ENCODE measurements around the gene VPS16. TPM values are rescaled to one million over a fixed set of nuclear protein-coding genes. Genes with fewer than 3 reads are reported as not detected.

VPS16 gene
- total and polyA plus RNA-seq, 2 of the 4 experiments (the other 2 are of a cell fraction), result 38.7 to 48.0 TPM

- H3K9me1 ChIP-seq (ENCODE audit: insufficient read depth, low read length), result no peaks in the 10 kb centered on the region
- H4K91ac ChIP-seq (ENCODE audit: insufficient read depth, low read depth, low read length), result no peak overlapping the region
- H3K14ac ChIP-seq (replicated peaks; ENCODE audit: low read depth, low read length), result no peak overlapping the region
- no peak overlapping the region for H2BK120ac ChIP-seq (ENCODE audit: low read depth, low read length)
- no peaks in the 10 kb centered on the region; the same call in 1 of the 2 replicates for H3K36me3 ChIP-seq (ENCODE audit: control insufficient read depth, insufficient read depth, low read length)
- H3K4ac ChIP-seq (ENCODE audit: low read depth, low read length), result no peak overlapping the region
- H2BK5ac ChIP-seq (ENCODE audit: low read depth, low read length, poor library complexity, severe bottlenecking), result no peak overlapping the region
- H3K4me3 ChIP-seq (ENCODE audit: insufficient read depth, low read depth, low read length), result no peak overlapping the region
- no peak overlapping the region for H3K18ac ChIP-seq (ENCODE audit: low read depth, low read length)
- H3K27ac ChIP-seq (ENCODE audit: insufficient read depth, low read length), result no peak overlapping the region
- no peak overlapping the region for H3K4me2 ChIP-seq (ENCODE audit: low read depth, low read length)
- in situ Hi-C loops (cut with MboI; ENCODE audit: low sequenced_read_pairs) (no loop called here), dilution Hi-C loops (cut with HindIII; ENCODE audit: low sequenced_read_pairs, unreplicated experiment) (no loop called here), intact Hi-C loops (cut with micrococcal nuclease) (no loop called here)
- TF ChIP-seq MAFK (IDR thresholded peaks at IDR 0.05; ENCODE audit: low read depth, low read length) (no peak), NFE2L2 (IDR thresholded peaks at IDR 0.05; ENCODE audit: low read depth, low read length) (no peak), CTCF (conservative IDR thresholded peaks at IDR 0.05; ENCODE audit: low read depth, low read length) (no peak), BHLHE40 (IDR thresholded peaks at IDR 0.05; ENCODE audit: low read depth, low read length) (no peak), CEBPB (IDR thresholded peaks at IDR 0.05; ENCODE audit: low read depth, low read length) (no peak), CHD1 (IDR thresholded peaks at IDR 0.05; ENCODE audit: low read depth, low read length) (no peak), RCOR1 (IDR thresholded peaks at IDR 0.05; ENCODE audit: insufficient replicate concordance, low read length) (no peak), MXI1 (IDR thresholded peaks at IDR 0.05; ENCODE audit: borderline replicate concordance, low read depth, low read length) (no peak), RFX5 (IDR thresholded peaks at IDR 0.05; ENCODE audit: low read depth, low read length) (no peak), SMC3 (IDR thresholded peaks at IDR 0.05; ENCODE audit: low read depth, low read length) (no peak), POLR2A (IDR thresholded peaks at IDR 0.05; ENCODE audit: low read depth, low read length) (no peak), ELK1 (IDR thresholded peaks at IDR 0.05; ENCODE audit: borderline replicate concordance, low read depth, low read length) (no peak), MAZ (IDR thresholded peaks at IDR 0.05; ENCODE audit: borderline replicate concordance, low read depth, low read length) (no peak), RAD21 (IDR thresholded peaks at IDR 0.05; ENCODE audit: low read length) (no peak), USF2 (IDR thresholded peaks at IDR 0.05; ENCODE audit: low read depth, low read length) (no peak), FOS (IDR thresholded peaks at IDR 0.05; ENCODE audit: low read depth, low read length) (no peak)
- no TSS peak for BruUV-seq (replicated peaks)
- no peaks in the 10 kb centered on the region for H3K27me3 ChIP-seq (ENCODE audit: control insufficient read depth, insufficient read depth, low read length)
- H3K23ac ChIP-seq (ENCODE audit: low read depth, low read length), result no peak overlapping the region
- H4K8ac ChIP-seq (ENCODE audit: low read depth in 2 of 2, low read length in 2 of 2), result no peak overlapping the region
- H3K9me3 ChIP-seq (ENCODE audit: control insufficient read depth, insufficient read depth, low read length), result no peaks in the 10 kb centered on the region
- H3K4me1 ChIP-seq (ENCODE audit: control insufficient read depth, insufficient read depth, low read length), result no peaks in the 10 kb centered on the region
- peak; percentile 34 for DNase-seq
- H2AFZ ChIP-seq (replicated peaks; ENCODE audit: low read length, poor library complexity), result no peak overlapping the region
- H2BK15ac ChIP-seq (ENCODE audit: low read depth, low read length), result no peak overlapping the region
- peaks cover 9 to 40% of the 10 kb centered on the region in 2 experiments for H3K79me1 ChIP-seq (ENCODE audit: low read depth in 1 of 2, low read length in 2 of 2)
- ATAC-seq (ENCODE audit: low read depth), result no peak
- H2BK20ac ChIP-seq (ENCODE audit: low read depth, low read length), result no peak overlapping the region
- no peak overlapping the region for H2AK5ac ChIP-seq (ENCODE audit: low read depth, low read length)
- no peaks in the 10 kb centered on the region for H4K20me1 ChIP-seq (ENCODE audit: insufficient read depth, low read length)
- no peak overlapping the region for H2AK9ac ChIP-seq (replicated peaks; ENCODE audit: low read depth, low read length, poor library complexity)
- H3K9ac ChIP-seq (ENCODE audit: low read depth, low read length), result no peak overlapping the region
- no peak overlapping the region for H4K5ac ChIP-seq (ENCODE audit: low read depth, low read length)
- CTCF ChIA-PET, result no interaction called here
- no peak overlapping the region for H3K56ac ChIP-seq (ENCODE audit: extremely low read depth, insufficient read depth, low read length)
- POLR2A ChIA-PET (ENCODE audit: unreplicated experiment), result no interaction called here
These were observed 70.7 kb downstream of the VPS16 start for GRCh38 chr20:2911200-2911599.
